GM21825 (cell line): ENCODE measurements around the gene AJAP1.

Source experiments
- ATAC-seq: cut with Tn5 transposase; IDR thresholded peaks from one replicate; pipeline ENCODE4 v1.9.1; 2021; ENCODE audit warnings: mild to moderate bottlenecking, moderate library complexity; ENCODE audit not compliant: unreplicated experiment

The AJAP1 gene

DNA sequence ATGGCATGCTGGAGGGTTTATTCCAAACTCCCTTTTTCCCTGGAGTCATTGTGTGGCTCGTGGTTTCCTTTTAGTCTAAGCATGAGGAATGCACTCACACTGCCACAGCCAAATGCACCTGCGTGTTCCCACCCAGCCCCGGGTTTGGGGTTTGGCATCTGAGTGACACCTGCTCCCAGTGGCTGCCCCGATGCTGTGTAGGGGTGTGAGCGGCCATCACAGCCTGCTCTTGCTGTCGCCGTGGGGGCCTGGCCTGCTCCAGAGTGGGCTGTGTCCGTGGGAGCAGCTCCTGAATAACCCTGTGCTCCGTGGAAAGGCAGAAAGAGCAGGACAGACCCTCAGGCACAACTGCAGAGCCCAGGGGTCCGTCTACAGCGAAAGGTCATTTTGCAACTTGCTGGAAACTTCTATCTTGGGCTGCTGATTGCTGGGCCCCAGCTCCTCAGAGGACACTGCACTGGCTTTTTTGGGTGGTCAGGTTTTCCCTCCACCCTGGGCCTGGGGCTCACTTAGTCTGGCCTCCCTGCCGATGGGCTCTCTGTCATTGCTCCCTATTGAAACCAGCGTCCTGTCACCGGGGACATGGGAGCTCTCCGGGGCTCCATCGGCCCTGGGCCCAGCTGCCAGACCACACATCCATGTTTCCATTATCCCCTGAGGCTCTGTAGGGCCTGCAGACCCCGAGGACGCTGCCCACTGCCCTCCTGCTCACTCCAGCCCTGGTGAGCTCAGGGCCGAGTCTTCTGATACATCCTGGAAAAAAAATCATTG, 74.1 kb downstream of the AJAP1 start:
- ATAC-seq = no peak

DNA sequence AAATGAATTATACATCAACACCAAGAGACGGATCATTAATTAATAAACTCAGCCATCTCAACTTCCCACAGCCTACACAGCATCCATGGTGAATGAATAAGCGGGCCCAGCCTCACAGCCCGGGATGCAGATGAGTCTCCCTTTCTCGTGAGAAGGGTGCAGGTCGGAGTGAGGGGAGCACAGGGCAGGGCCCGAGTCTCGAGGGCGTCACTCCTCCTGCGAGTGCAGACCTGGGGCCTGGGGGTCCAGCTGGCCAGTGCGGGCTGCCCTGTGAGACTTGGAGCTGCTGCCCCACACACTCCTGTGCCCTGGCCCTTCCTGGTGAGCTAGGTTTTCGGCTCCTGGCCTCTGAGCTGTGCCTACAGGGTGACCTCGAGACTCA, 74.7 kb downstream of the AJAP1 start:
- ATAC-seq = no peak

DNA sequence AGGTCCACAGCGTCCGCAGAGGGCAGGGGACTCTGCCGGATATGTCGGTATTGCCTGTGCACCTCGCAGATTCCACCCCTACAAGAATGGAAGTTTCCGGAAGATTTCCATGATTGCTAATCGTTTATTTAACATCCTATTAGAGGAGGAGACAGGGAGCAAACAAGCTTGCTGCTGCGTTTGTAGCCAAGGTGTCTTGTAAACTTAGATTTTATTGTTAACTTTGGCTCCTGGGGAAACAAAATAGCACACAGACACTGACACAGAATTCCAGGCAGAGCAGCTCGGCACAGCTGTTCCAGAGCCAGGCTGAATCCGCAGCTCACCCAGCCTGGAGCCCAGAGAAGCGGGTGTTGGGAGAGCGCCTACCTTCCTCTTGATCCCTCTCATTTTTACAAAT, 75.7 kb downstream of the AJAP1 start:
- ATAC-seq = no peak

DNA sequence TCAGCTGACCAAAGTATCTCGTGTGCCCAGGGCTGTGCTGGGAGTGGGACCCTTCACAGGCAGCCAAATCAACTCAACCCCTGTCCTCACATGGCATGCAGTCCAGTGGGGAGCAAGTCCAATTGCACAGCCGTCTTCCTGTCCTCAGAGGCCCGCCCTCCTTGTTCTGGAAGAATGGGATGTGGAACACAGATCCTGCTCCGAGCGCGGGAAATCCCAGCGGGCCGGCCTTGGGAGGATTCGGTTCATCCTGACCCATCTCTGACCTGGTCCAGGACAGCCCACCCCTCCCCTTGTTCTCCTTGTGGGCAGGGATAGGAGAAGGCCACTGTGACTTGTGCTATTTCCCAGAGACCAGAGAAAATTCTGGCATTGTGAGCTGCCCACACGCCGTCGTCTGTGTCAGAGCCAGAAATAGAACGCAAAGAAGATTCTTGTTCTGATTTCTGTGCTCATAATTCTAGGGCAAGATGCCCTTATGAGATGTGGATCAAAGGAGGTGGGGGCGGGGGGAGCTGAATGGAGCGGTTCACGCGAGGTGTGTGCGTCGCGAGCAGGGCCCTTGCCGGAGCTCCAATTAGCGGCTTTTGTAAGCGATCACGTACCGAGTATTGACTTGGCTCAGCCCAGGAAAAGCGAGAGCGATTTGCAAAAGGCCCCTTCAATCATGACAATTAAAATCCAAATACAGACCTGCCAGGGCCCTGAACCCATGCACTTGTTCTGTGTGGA, 79.2 kb downstream of the AJAP1 start:
- ATAC-seq = no peak

DNA sequence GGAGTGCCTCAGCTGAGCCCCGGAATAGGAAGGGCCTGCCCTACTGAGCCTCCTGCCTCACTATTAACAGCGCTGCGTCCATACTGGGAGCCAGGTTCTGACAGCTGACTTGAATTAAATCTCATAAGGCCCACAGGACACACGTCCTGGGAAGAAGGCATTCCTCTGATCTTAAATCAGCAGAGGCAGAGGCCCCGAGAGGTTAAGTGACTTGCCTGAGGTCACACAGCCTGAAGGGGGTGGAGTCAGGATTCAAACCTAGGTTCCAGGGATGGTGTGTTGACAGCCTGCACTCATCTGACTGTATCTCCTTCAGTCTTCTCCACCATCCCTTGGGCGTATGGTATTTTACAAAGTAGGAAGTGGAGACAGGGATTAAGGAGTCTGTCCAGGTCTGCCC, 79.8 kb downstream of the AJAP1 start:
- ATAC-seq = no peak

DNA sequence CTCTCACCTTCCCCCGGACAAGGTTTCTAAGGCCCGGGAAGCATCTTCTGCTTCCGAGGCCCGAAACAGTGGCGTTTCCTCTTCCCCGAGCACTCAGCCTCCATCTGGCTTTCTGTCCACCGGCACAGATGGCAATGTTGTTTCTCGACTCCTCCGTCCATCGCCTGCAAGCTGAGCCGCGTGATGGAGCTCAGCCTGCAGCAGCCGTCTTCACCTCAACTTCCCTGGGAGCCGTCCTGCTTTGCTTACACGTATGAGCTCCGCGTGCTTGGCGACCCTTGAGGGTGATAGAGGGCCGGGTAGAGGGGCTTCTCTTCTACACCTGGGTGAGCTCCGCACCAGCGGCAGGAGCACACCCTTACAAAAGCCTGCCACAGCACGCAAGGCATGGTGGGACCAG, 80.4 kb downstream of the AJAP1 start:
- ATAC-seq = no peak

DNA sequence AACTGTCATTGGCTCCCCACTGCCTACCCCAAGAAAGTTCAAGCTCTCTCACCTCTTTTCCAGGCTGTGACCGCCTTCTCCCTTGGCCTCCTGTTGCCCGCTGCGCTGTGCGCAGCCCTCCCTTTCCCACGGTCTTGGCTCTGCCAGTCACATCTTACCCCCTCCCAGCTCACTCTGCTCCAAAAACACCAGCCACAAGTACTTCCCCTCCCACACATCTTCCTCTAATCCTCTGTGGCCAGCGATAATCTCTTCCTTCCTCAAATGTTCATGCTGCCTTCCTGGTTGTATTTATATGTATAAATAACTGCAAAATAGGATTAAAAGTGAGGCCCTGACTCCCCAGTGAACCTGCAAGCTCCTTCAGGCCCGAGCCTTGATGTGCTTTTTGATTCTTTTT, 81.8 kb downstream of the AJAP1 start:
- no peak for ATAC-seq

DNA sequence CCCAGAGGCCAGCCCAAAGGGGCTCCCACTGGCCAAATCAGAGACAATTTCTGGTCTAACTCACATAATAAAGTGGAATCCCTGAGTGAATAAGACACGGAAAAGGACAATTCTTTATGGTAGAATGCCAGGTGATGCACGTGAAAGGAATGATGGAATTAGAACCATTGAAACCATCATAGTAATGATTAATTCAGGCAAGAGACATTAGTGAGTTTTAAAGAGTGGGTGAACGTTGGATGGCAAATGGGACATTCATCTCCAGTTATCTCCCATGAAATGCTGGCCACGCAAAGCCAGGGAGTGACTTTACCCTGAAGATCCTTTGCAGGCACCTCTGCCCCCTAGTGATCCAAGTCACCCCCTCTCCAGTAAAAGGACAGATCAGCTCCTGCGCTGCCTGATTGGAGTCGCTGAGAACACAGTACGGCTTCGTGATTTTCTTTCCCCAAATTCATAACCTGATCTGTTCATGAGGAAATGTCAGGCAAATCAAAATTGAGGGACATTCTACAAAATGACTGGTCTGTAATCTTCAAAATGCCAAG, 87.5 kb downstream of the AJAP1 start:
- no peak for ATAC-seq

DNA sequence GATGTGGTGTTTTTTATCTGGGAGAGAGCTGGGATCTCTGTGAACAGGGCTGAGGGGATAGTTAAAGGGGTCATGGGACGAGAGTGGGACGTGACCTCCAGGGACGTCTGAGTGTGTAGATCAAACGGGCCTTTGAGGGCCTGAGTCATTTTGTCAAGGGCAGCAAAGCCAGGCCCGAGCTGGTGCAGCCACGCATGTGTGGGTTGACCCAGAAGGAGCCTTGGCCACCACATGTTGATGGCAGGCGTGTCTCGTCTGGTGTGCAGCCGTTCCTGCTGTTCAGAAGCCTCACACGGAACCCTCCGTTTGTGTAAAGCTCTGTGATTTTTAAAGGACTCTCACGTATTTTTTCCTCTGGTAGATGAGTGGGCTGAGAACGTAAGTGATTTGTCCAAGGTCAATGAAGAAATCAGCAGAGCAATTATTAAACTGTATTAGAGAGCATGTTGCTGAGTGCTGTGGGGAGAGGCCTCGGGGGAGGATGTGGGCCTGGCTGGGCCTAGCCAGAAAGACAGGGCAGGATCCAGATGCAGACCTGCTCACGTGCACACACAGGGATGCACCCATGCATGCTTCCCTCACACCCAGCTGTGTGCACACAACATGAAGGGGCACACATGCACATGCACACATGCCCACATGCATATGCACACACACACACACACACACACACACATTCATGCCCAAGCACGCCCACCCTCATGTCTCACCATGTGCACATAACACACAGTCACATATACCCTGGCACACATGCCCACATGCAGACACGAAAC, 89.8 kb downstream of the AJAP1 start:
- ATAC-seq = no peak

DNA sequence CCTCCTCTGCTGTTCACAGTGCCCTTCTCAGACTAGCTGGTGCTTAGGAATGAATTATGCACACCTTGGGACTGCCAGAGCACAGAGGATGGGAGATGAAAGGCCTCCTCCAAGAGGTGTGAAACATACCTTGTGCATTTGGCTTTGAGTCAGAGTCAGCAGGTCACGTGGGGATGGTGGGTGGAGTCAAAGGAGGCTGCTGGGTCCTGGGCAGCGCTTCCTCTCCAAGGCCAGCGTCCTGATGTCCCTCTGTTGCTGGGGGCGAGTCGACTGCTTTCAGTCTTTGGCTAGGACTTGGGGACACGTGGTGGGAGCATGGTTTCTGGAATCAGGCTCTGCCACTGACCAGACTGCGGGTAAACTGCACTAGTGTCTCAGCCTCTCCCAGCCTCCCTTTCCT, 91.2 kb downstream of the AJAP1 start:
- ATAC-seq = no peak

DNA sequence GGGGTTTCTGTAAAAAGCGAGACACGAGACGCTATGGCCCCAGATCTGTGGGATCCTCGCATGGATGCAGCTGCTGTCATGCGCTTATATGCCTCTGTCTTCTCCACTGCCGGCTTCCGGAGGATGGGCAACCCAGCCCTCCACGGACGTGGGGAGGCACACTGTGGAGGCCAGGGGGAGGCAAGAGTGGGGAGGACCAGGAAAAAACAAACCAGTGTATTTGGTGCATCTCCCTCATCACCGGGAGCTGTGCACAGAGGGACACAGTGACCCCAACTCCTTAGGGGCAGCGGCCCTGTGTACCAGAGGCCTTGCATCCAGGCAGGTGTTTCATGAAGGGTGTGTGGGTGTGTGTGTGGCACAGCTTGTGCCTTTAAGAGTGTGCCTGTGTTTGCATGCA, 95.0 kb downstream of the AJAP1 start:
- no peak for ATAC-seq

DNA sequence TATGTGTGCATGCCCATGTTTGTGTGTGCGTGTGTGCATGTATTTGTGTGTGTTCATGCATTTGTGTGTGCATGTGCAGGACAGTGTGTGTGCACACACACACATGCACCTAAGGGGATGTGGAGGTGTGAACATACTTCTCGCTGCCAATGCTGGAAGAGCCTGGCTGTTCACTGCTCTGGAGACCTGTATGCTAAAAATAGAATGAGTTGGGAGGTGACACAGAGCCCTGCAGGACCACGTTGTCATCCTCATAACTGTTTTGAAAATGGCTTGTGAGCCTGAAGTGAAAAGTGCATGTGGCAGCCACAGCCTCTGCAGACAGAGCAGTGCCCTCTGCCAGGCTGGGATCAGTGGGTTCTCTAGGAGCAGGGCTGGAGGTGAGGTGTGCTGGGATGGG, 95.8 kb downstream of the AJAP1 start:
- ATAC-seq = no peak

DNA sequence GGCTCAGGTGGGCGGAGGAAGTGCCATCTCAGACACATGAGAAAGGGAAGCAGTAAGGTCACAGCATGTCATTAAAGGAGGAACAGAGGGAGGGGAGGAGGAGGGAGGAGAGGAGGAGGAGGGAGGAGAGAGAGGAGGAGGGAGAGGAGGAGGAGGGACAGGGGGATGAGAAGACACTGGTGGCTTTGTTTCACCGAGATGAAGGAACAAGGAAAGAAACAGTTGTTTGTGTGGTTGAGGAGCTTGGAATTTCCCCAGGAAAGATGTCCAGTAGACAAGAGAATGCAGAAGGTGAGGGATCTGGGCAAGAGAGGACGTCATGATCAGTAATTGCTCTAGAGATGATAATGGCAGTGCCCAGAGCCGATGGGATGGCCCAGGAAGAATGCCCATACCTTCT, 97.7 kb downstream of the AJAP1 start:
- ATAC-seq = no peak

DNA sequence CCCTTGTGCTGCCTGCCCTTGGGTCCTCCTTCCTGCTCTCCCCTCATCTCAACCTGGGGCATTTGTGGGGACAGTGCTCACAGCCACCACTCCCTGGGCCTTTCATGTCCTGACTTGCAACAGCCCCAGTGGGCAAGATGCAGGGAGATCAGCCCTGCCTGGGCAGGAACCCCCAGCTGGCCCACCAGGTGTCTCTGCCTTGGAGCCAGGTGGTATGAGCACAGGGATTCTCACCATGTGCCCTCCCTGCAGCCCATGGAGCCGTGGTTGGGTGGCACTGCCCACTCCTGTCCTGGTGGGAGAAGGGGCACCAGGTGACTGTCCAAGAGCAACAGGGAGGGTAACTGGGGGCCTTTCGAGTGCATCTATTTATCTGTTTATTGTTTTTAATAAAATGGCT, 100.4 kb downstream of the AJAP1 start:
- no peak for ATAC-seq

DNA sequence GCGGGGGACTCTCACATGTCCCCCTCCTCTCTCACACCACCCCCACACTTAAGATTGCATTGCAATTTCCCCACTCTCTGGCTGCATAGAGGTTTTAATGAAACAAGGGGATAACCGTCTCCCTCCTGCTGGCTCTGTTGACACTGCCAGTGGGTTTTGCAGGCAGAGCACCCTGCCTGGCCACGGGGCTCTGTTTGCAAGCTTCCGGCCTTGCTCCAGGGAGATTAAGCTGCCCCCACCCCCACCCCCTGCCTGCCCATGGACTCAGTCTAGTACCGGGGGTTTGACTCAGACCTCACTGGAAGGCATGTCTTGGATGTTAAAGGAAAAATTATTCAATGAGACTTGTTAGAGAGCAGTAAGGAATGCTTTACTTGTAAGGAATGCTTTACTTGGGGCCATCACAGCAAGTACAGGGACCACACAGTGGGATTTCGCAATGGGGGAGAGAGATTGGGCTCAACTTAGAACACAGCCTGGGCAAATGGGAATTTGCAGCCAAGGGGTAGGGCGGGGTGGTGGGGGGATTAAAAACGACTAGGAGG, 101.0 kb downstream of the AJAP1 start:
- no peak for ATAC-seq

DNA sequence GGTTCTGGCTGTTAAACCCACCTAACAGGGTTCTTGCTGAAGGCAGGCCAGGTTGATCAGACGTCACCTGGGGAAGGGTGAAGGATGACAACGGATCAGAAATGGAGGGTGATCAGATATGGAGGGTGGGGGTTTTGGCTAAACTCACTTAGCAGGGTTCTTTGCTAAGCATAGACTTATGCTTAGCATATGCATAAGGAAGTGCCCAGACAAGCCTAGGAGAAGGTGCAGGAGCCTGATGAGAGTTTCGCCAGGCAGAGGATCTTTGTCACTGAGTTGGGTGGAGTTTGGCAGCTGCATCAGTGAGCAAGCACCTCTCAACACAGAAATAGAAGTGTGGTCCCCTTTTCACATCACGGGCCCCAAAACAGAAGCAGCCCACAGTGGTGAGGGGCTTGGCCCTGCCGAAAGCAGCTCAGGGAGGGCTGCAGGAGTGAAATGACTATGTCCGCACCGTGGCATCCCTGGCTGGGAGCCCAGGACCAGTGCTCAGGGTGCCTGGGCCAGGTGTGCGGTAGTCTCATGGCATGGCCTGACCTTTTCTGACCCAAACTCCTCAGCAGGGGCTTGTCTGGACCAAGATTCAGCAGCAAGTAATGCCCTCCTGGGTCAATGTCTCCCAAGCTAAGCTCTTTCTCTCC, 101.6 kb downstream of the AJAP1 start:
- ATAC-seq = no peak

DNA sequence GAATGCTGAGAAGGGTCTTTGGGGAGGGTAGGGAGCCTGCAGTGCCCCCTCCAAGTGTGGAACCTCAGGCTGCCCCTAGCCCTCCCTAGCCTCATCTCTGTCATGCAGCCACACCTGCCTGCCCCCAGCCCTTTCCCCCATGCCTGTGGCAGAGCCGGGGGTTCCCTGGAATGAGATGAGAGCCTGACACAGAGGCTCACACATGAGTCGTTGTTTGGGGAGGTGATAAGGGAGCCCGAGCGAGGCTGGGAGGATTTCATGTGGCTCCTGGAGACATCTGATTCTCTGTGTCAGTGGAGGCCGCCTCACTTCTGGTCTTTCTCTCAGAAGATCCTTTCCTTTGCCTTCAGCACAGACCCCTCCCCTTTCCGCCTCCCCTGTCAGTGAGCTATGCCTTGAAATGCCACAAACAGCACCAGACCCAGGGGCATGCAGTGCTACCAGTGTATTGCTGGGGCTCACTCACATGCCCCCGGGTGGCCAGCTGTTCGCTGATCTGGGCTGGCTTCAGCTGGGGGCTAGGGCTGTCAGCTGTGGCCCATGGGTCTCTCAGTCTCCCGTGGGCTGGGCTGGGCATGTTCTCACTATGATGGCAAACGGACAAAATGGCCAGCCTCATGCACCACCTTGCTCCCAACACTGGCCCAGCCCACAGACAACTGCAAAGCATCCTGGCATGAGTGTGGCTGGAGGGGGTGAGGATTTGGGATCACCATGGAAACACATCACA, 102.6 kb downstream of the AJAP1 start:
- ATAC-seq = no peak

DNA sequence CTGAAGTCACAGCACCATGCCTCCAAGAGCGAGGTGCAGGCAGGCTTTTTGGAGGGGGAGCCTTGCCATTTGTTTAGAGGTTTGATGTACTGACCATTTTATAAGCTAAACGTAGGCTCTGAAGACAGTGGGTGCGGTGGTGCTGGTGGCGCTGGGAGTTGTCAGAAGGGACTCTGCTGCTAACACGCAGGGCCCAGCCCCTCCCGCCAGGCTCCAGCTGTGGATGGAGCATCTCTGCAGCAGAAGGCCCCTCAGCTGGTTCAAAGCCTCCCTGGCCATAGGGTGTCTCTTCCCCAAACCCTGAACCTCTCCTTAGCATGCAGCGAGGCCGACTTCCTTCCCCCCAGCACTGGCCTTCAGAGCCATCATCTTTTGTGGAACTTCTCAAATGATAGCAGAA, 105.3 kb downstream of the AJAP1 start:
- no peak for ATAC-seq

DNA sequence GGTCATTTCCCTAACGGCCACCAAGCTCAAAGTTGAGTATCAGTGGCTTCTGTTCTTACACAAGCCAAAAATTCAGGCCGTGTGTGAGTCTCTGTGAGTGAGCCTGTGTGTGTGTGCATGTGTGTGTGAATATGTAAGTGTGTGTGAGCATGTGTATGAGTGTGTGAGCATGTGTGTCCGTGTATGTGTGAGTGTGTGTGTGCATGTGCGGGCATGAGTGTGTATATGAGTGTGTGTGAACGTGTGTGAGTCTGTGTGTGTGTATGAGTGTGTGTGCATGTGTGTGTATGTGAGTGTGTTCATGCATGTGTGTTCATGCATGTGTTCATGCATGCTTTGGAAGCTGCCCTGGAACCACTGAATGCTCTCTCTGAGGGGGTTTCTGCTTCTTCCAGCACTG, 105.7 kb downstream of the AJAP1 start:
- no peak for ATAC-seq

DNA sequence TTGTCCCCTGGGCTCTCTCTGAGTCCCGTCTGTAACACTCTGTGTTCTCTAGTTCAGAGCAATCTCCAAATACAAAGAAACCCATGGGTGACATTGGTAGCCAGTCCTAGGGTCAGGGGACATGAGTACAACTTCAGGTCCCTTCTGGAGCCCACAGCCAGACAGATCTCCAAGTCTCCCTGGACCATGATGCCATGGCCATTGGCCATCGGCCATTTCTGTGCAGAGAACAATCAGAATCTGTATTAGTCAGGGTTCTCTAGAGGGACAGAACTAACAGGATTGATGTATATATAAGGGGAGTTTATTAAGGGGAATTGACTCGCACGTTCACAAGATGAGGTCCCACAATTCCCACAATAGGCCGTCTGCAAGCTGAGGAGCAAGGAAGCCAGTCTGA, 106.9 kb downstream of the AJAP1 start:
- ATAC-seq = no peak
